HG03039 (cell line): ENCODE measurements around the gene CAPN10.
"Not testable (repeated sequence)": the region's sequence is repeated elsewhere in the genome, so short reads cannot be mapped to it uniquely, and the experiment has no call there.

Experiments used
- ATAC-seq: cut with Tn5 transposase; IDR thresholded peaks from one replicate; pipeline ENCODE4 v1.9.1; 2021; ENCODE audit warnings: mild to moderate bottlenecking, moderate library complexity; ENCODE audit not compliant: unreplicated experiment

The CAPN10 gene

DNA sequence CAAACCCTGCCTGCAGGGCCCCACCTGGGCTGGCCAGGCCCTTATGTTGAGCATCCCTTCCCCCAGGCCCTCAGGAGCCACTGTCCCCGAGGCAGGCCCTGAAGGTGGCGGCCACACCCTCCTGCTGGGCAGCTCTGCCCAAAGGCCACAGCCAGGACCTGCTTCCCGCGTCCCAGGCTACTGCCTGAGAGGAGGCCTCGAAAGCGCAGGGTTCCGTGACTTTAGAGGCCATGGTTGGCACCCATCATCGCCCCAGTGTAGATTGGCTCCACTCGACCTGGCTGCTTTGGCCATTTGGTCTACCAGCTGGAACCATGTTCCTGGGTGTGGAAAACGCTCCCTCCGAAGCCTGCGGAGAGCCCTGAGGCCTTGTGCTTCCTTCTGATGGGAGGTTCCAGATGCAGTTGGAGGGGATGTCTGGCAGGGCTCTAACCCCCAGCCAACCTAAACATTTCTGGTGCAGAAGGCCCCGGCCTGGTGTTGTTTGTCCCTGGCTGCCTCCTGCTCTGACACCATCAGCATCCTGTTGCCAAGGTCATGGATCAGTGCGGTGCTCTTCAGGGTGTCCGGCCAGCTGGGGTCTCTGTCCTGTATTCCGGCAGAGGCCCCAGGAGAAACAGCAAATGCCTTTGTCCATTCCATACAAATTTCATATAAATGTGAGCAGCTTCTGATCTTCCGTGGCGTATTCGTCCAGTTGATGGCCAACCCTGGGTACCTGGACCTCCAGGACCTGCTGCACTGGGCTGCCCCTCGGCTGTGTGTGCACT lies 14.7 kb downstream of the CAPN10 start:
- no peak for ATAC-seq

DNA sequence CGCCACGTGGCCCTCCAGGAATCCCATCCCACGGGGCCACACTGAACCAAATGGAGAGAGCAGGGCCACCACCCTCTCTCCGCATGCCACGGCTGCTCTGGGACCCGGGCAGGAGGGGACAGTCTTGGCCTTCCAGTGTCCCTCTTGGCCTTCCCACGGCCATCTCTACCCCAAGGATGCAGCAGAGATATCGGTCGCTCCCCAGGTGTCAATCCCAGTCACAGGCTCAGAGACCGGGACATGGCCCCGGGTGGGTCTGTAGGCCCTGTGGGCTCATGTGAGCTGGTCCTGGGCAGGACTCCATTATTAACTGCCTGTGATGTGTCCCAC lies 15.3 kb downstream of the CAPN10 start:
- no peak for ATAC-seq

DNA sequence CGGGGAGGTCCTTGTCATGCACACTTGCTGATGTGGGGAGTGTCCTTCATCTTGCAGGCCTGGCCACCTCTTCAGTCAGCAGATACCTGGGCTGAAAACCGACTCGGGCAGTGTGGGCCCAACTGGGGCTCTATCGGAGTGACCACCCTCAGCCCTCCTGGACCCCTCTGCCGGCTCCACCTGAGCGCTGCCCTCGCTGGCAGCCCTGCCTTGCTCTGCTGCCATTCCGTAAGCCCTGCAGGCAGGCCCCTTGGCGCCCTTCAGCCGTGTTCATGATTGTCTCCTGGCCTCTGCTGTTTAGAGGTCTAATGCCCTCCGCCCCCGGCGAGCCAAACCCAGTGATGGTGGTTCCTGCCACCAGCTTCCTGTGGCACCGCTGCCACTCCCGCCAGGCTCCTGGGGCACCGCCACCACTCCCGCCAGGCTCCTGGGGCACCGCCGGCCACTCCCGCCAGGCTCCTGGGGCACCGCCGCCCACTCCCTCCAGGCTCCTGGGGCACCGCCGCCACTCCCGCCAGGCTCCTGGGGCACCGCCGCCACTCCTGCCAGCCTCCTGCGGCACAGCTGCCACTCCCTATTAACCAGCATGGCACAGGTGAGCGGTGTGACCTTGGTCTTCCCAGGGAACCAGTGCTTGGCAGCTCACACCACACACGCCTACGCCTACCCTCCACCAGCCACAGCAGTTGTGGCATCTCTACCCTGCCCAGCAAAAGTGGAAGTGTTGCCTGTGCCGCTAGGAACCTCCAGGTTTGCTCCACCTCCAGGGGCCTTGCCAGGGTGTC lies 15.9 kb downstream of the CAPN10 start:
- no peak for ATAC-seq

DNA sequence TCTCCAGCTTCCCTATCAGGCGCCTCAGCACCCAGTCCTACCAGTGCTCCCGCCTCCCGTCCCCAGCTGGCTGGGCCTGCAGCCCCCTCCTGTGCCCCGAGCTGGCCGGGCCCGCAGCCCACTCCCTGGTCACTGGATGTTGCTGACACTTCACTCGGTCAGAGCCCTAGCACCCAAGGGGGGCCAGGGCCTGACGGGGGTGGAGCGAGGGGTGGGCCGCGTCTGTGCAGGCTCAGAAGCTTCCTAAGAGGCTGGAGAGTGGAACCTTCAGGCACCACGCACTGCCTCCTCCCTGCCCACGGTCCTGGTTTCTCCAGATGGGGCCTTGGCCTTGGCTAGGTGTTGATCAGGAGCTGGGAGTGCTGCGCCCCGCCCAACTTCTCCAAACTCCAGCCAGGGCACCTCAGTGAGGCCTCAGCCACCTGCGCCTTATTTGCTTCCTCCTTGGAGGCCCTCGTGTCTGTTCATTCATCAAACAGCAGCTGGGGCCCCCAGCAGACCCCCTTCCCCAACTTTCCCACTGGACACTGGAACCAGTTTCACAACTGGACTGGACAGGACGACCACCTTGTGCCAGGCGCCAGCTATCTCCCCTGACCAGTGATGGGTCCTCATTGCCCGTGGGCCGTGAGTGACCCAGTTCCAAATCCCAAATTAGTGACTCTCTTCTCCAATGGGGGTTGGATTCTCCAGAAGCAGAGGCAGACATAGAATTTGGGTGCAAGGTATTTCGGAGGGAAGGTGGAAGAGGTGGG lies 16.7 kb downstream of the CAPN10 start:
- ATAC-seq = no peak

DNA sequence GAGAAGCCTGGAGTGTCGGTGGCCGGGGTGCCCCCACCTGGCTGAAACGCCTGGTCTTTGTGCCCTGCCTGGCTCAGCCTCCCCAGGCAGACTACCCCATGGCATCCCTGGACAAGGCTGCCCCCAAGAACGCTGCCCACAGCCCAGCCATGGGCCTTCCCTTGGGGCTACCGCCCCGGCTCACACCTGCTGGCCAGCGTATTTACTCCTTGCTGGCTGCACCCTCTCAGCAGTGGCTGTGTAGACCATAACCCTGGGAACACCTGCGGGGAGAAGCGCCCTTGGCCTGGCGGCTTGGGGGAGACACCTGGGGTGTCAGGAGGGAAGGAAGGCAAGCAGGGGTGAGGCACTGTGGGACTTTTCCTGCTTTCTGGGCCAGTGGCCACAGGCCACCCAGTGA lies 17.3 kb downstream of the CAPN10 start:
- ATAC-seq = no peak

DNA sequence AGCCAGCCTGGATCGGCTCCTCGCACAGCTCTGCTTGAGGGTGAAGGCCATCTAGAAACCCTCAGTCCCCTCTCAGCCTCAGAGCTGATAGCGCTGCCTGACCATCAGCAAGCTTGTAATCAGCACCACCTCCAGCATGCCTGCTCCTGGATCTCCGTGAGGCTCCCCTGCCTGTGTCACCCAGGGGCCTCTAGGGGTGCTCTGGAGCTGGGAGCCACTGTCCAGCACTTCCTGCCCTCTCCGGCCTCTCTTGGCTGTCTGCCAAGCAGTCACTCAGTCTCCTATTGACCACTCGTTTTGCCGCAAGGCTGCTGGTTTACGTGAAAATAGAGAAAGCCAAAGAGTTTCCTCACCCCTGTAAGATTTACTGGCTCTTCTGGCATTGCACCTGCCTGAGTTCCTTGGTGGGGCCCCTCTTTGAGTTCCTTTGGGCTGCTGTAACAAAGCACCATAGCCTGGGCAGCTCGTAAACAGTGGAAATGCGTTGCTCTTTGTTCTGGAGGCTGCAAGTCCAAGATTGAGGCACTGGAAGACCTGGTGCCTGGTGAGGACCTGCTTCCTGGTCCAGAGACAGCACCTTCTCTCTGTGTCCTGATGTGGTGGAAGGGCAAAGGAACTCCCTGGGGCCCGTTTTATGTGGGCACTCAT lies 17.9 kb downstream of the CAPN10 start:
- ATAC-seq = no peak

DNA sequence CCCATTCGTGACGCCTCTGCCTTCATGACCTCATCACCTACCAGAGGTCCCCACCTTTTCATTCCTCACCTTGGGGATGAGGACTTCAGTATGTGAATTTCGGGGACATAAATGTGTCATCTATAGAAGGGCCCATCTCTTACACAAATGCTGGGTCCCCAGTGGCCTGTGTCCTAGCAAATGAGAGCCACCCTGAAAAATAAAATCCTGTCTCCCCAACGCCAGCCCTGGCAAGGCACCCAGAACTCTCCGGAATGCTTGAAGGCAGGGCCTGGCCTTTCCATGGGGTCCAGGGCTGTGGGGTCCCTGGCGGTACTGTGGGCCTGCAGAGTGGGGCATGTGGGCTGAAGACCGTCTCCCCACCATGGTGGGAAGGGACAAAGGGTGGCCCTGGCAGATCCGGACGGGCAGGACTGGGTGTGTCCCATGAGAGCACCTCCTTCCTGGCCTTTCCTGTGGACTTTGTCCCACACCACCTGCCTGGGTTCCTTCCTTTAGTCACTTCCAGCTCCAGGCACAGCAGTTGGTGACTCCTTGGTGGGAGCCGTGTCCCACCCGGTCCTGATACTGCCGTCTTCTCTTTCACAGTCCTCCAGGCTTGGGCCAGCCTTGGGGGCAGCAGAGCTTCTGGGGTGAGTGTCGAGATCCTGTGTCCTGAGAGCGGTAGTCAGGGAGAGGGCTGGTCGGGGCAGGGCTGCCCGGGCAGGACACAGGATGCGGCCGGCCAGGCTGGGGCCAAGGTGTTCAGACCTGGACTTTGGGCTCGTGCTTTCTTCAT lies 18.6 kb downstream of the CAPN10 start:
- no peak for ATAC-seq

DNA sequence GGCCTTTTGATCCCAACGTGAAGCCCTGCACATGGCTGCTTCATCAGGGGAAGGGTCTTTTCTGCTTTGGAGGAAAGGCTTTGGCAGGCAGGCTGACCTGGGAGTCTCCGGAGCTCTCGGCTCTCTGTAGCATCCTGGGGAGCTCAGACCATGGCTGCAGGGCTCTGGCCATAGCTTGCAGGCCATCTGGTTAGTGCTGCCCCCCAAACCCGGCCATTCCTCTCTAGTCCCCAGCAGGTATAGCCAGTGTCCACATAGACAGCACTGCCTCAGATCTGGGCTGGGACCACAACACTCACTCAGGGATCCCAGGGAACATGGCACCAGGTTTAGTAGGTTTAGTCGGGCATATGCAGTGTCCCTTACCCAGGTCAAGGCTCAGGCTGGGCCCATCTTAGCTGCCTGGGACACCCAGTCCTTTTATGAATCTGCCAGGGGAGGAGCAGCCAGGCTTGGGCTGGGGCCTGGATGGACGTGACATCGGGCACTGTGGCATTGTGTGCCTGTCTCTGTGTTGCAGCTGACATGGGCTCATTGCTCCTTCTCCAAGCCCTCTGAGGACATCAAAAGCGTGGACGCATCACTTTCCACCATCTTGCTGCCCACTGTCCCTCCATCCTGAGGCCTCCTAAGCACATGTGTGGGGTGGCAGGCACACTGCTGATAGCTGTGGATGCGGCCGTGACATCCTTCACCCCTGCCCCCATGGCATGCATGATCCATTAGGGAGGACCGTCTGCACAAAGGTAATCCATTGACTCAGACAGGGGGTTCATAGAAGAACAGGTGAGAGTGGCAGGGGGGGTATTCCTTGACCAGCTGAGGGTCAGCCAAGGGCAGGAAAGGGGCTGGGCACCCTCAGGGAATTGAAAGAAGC lies 19.6 kb downstream of the CAPN10 start:
- ATAC-seq = no peak

DNA sequence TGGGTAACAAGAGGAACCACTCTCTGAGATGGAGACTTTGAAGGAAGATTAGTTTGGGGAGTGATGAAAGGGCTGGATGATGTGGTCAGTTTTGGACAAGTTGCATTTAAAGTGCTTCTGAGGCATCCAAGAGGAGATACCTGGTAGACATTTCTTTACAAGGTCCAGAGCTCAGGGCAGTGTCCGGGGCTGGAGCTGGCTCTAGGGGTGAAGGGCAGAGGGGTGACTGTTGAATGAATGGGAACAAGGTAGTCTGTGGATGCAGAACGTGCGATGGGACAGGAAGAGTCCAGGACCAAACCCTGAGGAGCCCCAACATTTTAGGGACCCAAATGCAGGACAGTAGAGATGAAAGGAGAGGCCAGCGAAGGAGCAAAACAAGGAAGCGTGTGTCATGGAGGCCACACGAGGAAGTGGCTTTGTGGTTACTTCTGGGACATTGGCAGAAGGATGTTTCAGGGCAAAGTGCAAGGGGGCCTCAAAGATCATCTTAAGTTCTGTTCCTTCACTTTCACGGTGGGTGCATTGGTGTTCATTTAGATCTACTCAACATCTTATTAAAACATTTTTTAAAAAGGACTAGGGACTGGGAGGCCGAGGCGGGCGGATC lies 25.2 kb downstream of the CAPN10 start:
- no peak for ATAC-seq

DNA sequence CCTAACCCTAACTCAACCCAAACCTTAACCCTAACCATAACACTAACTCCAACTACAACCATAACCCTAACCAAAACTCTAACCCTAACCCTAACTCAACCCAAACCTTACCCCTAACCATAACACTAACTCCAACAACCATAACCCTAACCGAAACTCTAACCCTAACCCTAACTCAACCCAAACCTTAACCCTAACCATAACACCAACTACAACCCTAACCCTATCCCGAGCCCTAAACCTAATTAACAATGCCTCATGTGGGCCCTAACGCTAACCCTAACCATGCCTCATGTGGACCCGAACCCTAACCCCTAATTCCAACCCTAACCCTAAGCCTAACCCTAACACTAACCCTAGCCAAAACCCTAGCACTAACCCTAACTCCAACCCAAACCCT lies 27.2 kb downstream of the CAPN10 start:
- no peak for ATAC-seq

DNA sequence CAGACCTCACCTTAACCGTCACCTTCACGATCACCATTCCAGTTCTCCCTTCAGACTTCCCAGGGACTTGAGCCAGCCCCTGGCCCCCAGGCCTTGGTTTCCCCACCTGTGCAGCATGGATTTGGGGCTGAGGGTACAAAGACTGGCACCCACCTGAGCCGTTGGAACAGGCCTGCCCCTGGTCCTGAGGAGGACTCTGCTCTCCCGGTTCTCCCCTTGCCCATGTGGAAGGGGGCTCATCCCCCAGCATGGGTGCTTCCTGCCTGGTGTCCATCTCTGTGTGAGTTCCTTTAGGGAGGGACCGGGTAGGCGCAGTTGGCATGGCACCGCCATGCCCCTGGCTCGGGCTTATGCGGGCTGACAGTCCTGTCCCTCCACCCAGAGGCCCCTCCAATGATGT lies 27.9 kb downstream of the CAPN10 start:
- no peak for ATAC-seq

DNA sequence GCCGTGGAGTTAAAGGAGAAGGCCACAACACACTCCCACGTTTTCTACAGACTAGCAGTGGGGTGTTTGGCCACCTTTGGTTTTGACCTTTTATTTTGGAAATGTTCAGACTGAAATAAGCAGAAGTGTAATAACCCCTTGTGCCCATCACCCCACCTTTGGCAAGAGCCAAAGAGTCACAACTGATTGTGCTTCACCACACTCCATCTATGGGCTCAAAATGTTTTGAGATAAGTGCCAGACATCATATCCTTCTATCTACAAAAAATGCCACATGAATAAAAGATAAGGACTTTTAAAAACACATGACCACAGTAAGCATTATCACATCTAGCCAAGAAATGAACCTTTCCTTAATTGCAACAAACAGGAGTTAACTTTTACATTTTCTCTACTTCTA lies 28.9 kb downstream of the CAPN10 start:
- ATAC-seq = no peak

DNA sequence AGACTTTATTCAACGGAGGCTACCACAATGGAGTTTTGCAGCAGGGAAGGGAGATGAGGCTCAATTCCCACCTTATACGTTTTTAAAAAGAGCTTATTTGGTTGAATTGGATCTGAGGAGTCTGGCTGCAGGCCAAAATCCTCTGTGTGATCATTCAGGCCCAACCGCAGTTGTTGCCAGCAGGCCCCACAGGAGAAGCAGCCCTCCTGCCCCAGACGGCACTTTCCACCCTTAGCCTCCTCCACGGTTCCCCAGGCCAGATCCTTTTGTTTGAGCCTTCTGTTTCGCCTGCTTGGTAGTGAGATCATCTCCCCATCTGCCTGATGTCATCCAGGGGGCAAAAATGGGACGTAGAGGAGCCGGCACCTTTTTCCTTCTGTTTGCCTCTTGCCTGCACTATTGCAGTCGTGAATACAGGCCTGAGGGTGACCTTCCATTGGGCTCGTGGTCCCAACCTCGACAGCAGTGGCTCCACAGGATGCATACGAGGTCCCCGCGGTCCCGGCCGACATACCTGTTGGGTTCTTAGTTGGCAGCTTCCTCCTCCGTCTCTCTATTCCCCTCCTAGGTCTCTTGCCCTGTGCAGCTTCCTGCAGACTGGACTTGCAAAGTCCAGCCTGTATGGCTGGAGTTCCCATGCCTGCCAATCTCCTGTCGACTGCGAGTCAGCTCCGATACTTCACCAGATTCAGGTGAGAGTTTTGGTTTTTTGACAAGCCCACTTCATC lies 29.4 kb downstream of the CAPN10 start:
- ATAC-seq = no peak

DNA sequence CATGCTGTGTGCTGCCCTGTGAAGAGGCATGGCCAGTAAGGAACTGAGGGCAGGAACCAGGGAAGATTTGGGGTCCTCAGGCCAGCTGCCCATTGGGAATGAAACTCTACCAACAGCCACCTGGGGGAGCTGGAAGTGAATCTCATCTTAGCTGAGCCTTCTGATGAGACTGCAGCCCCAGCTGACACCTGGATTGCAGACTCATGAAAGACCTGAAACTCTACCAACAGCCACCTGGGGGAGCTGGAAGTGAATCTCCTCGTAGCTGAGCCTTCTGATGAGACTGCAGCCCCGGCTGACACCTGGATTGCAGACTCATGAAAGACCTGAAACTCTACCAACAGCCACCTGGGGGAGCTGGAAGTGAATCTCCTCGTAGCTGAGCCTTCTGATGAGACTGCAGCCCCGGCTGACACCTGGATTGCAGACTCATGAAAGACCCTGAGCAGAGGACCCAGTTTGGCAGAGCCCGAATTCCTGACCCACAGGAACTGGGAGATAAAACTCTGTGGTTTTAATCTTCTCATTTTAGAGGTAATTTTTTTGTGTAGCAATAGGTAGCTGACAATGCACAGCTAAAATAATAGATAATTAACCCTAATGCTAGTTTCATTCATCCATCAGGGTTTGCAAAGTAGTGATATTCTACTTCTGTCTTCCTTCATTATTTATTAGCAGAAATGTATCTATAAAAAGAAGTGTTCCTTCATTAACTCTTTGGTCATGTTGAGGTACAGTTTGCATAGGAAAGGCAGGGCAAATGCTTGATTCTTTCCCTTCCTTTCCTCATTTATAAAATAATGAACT lies 30.5 kb downstream of the CAPN10 start:
- not testable (repeated sequence) for ATAC-seq

DNA sequence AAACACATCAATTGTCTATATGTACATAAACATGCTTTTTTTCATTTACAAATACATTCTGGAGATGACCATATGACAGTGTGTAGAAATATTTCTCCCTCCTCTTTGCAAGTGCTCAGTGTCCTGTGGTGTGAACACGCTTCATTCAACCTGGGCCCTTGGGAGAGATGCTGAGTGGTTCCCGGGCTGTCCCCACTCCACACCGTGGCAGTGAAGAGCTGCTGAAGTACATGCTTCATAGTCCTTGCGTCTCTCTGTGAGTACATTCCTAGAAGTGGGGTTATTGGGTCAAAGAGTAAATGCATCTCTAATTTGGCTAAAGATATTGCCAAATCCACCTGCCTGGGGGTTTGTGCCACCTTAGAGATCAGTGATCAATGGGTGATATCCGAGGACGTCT lies 32.2 kb downstream of the CAPN10 start:
- no peak for ATAC-seq

DNA sequence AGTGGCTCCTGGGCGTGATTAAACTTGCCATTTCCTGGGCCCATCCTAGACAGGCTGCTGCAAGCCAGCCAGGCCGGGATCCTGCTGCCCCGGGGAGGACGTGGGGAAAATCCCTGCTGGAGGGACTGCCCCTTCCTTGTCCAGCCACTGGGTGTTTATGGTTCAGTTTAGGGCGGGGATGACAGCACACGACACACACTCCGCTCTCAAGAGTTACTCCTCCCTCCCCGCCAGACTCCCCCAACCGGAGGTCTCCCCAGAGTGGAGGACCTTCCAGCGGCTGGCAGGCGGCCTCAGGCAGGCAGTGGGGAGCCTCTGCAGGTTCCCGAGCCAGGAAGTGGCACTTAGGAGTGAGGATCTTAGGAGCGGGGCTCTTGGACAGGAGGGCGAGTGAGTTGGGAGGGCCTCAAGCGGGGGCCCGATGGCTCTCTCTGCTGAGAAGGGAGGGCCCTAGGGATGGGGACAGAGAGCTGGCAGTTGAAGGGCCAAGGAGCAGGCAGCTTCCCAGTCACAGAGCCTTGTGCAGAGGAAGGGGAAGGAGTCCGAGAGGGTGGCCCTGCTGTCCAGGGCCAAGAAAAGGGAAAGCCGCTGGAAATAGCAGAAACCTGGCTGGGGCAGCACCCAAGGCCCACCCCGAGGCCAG lies 33.1 kb downstream of the CAPN10 start:
- no peak for ATAC-seq

DNA sequence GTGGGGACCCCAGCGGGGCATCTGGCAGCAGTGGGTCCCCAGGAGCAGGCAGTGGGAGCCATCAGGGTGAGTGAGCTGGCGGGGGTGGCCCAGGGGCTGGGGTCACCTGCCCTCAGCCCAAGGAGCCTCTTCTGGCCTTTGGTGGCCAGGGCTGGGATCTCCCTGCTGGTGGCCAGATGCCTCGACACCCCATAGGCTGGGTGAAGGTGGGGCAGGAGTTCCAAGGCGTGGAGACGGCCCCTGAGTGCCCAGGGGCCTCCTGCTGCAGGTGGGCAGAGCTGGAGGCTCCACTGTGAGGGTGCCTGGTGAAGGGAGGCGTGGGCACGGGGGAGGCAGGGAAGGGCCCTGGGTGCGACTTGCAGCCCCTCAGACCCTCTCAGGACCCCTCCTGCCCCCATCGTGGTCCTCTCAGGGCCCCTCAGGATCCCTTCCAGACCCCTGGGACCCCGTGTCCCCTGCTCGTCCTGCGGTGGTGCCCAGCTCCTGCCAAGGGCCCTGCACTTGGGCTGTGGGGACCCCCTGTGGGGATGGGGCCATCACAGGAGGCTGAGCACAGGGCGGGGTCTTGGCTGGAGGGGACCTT lies 33.7 kb downstream of the CAPN10 start:
- no peak for ATAC-seq
